ELF-1 (cell line): Measurements from ENCODE around the gene MZT2B.
A peak's percentile ranks its signal among the peaks of the same experiment; 100 is the strongest.
"Not testable (repeated sequence)": the region's sequence is repeated elsewhere in the genome, so short reads cannot be mapped to it uniquely, and the experiment has no call there.

Source experiments
- DNase-seq: peaks from one replicate; pipeline ENCODE4 v3.0.0-alpha.2; 2016; ENCODE audit warnings: low read depth, low spot score

Gene MZT2B

DNA sequence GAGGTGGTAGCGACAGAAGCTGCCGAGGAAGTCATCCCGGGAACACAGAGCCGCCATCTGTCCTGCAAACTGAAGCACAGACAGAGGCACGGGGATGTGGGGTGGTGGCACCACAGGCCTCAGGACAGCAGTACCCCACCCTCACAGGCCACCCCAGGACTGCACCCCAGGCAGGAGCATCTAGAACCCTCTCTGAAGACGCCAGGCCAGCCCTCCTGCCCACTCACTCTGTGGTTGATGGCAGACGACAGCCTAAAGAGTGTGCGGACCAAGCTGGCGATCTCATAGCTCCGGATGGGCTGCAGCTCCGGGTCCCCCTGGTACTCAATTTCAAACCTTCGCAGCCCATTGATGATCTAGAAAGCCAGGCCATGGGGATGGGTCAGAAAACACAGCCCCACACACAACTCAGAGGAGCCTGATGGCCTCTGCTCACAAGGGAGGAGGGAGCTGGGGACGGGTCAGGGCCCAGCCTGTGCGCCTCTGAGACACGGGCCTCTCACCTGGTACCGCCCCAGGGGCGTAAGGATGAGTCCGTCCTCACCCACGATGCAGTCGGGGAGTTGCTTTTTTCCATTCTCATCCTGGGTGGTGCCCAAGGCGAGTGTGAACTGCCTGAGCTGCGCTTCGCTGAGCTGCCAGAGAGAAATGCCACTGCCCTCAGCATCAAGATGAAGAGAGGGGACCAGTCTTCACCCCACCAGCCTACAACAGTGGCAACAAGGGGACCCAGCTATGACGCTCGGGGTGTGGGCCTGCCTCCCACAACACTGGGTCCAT, 29.1 kb upstream of the MZT2B start:
- no peak for DNase-seq

- not testable (repeated sequence) for DNase-seq
Observed at GRCh38 chr2:130153721-130154422, 28.2 kb upstream of the MZT2B start.

DNA sequence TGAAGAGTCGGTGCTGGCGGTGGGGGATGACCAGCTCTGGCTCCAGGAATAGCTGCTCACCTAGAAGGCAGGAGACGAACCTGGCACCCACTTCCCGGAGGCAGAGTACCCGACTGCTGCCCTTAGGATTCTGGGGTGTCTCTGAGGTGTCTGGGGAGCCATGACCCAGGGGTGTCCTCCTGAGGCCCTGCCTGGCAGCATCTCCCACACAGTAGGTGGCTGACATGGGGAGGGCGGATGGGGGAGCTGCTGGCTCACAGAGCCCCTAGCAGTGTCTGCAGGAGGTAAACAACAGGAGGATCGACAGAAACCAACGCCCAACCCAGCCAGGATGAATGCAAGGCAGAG, 27.7 kb upstream of the MZT2B start:
- DNase-seq = not testable (repeated sequence)

GRCh38 chr2:130154773-130155765, 27.0 kb upstream of the MZT2B start:
- no peak for DNase-seq

DNA sequence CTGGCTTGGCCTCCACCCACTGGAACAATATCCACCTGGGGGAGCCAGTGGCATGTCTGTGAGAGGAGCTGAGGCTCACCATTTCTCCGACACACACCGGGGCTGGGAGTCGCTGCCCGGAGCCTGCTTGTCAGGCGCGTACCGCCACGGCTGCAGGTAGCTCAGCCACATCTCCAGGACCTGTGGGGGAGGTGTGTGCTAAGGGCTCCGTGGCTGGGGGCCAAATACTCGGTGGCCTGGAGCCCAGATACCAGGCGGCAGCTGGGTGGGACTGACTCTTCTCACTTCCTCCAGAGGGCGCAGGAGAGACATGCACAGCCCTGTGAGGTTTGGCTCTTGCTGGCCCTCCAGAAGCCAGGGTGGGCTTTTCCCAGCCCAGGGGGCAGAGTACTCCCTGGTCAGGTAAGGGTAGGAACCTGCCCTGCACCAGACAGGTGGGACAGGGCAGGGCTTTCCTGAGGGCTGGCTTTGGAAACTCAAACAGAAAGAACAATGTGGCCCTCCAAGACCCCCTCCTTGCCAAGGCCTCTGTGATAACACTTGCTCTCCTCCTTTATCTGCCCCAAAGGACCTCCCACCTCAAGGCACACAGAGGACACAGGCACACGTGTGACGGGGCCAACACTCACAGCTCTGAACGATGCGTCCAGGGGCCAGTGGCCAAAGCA, 26.0 kb upstream of the MZT2B start:
- DNase-seq = peak; percentile 76

GRCh38 chr2:130156624-130157004, 25.4 kb upstream of the MZT2B start:
- DNase-seq = no peak

- DNase-seq = not testable (repeated sequence)
Observed at GRCh38 chr2:130157354-130157753, 24.7 kb upstream of the MZT2B start.

- DNase-seq = not testable (repeated sequence)
Observed at GRCh38 chr2:130157825-130158514, 24.1 kb upstream of the MZT2B start.

DNA sequence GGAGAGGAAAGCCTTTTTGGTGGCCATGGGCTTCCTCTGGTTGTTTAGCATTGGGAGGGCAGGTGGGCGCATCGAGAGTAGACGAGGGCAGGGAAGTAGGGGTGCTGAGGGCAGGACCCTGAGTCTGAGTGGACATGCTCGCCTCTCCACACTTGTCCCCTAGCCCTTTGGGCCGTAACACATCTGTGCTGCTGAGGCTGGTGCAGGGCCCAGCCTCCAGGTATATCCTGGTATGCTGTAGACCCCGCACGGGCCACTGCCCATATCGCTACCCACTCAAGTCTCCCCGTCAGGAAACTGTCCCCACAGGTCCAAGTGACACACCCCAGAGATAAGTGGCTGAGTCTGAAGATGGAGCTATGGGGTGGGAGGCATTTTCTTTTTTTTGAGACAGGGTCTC, 23.4 kb upstream of the MZT2B start:
- DNase-seq = no peak

DNA sequence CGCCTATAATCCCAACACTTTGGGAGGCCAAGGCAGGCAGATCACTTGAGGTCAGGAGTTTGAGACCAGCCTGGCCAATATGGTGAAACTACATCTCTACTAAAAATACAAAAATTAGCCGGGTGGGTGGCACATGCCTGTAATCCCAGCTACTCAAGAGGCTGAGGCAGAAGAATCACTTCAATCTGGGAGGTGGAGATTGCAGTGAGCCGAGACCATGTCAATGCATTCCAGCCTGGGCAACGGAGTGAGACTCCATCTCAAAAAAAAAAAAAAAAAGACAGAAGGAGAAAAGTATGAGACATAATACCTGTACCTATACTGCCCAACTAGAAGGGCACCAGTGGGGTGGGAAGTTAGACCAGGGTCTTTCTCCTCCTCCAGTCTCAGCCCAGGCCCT, 22.7 kb upstream of the MZT2B start:
- not testable (repeated sequence) for DNase-seq

DNA sequence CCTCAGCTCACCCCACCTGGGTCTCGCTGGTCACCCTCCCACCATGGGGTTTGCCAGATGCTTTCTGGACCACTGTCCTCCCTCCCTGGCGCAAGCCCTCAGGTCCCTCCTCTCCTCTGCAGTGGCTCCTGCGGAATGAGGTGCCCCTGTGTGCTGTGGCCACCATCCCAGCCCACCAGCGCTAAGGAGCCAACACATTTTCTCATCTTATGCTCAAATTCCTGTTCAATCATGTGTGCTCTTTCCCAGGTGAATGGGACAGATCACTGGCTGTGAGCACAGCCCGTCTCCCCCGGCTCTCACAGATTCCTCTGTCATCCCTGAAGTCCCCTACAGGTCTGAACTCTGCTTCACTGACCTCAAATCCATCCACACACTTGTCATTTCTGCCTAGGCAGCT, 21.9 kb upstream of the MZT2B start:
- DNase-seq = no peak

- DNase-seq = peak; percentile 79
Observed at GRCh38 chr2:130160838-130161705, 21.0 kb upstream of the MZT2B start.

DNA sequence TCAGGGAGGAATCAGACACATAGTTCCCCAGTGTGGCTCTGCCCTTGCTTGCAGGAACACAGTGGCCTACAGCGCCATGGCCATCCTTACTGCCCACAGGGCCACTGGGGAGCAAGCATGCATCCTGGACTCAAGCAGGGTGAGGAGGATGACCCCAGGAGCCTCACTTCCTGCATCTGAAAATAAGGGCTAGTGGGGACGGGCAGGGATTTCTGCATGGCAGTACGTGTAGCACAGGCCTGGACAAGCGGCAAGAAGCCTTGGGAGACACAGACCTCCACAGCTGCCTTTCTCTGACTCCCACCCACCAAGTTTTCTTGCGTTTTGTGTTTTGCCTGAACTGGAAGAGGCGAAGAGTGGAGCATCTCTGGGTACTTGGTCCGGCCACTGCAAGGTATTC, 19.6 kb upstream of the MZT2B start:
- DNase-seq = not testable (repeated sequence)

GRCh38 chr2:130162968-130163367, 19.1 kb upstream of the MZT2B start:
- no peak for DNase-seq

DNA sequence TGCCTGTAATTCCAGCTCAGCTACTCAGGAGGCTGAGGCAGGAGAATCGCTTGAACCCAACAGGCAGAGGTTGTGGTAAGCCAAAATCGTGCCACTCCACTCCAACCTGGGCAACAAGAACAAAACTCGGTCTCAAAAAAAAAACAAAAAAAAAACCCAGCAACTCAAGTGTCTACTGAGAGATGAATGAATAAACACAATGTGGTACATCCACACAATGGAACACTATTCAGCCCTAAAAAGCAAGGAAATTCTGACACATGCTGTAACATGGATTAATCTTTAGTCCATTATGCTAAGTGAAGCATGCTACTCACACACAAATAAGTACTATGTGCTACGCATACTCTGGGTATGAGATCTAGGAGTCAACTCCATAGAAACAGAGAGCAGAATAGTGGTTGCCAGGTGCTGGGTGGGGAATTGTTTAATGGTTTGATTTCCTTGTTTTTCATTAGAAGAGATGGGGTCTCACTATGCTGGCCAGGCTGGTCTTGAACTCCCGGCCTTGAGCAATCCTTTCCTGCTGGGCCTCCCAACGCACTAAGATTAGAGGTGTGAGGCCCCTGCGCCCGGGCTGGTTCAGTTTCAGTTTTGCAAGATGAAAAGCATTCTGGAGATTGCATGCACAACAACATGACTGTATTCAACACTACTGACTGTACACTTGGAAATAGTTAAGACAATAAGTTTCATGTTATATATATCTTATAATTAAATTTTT, 16.6 kb upstream of the MZT2B start:
- no peak for DNase-seq

DNA sequence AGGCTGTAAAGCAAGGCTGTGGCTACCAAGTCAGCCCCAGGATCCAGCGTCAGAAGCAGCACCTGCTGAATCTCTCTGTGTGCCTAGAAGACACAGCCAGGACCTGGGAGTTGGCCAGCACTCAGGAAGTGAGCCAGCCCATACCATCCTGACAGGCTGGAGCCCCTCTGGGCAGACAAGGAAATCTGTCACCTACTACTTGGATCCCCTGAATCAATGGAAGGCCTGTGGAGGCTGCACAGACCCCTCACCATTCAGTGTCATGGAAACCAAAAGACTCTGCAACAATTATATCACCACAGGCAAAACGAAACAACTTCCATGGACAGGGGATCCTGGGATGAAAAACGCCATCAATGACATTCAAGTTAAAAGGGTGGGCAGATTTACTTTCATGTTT, 15.5 kb upstream of the MZT2B start:
- not testable (repeated sequence) for DNase-seq

GRCh38 chr2:130169163-130169562, 12.9 kb upstream of the MZT2B start:
- DNase-seq = not testable (repeated sequence)

GRCh38 chr2:130169896-130170295, 12.2 kb upstream of the MZT2B start:
- DNase-seq = no peak

DNA sequence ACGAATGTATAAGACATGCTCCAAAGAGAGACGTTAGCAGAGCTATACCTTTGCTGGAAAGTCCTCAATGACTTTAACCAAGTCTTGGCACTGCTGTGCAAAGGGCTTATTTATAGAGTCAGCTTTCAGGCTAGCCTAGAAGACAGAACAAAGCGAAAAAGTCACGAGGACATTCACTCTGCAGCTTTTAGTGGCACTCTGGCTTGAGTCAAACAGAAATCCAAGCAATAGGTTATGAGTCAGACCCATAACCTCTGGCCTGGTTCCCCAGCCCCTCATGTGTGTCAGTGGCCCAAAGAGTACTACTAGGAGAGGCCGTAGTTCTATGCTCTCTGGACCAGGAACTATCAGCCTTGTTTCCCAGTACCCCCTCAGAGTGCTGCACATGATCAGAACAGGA, 7.2 kb upstream of the MZT2B start:
- not testable (repeated sequence) for DNase-seq
